DMS79 (cell line): ENCODE data around the gene NCAPG2.
"Not testable (repeated sequence)": the region's sequence is repeated elsewhere in the genome, so short reads cannot be mapped to it uniquely, and the experiment has no call there.

Experiments
- DNase-seq: peaks from one replicate; lab custom pipeline; 2025; lab: John Stamatoyannopoulos, UW

The NCAPG2 gene

GRCh38 chr7:158666966-158667678, 37.5 kb downstream of the NCAPG2 start:
- not testable (repeated sequence) for DNase-seq

- no peak for DNase-seq
Observed at GRCh38 chr7:158666401-158666800, 38.2 kb downstream of the NCAPG2 start.

GRCh38 chr7:158664406-158664805, 40.2 kb downstream of the NCAPG2 start:
- DNase-seq, result no peak

GRCh38 chr7:158663428-158663741, 41.2 kb downstream of the NCAPG2 start:
- DNase-seq, result no peak

- DNase-seq, result no peak
Observed at GRCh38 chr7:158662610-158663427, 41.8 kb downstream of the NCAPG2 start.

- no peak for DNase-seq
Observed at GRCh38 chr7:158658475-158658874, 46.1 kb downstream of the NCAPG2 start.

GRCh38 chr7:158657189-158657746, 47.3 kb downstream of the NCAPG2 start:
- no peak for DNase-seq

GRCh38 chr7:158655931-158656441, 48.6 kb downstream of the NCAPG2 start:
- DNase-seq, result no peak

GRCh38 chr7:158655507-158655906, 49.1 kb downstream of the NCAPG2 start:
- DNase-seq, result no peak

- DNase-seq, result no peak
Observed at GRCh38 chr7:158651968-158652565, 52.5 kb downstream of the NCAPG2 start.

GRCh38 chr7:158650821-158651225, 53.8 kb downstream of the NCAPG2 start:
- no peak for DNase-seq

- no peak for DNase-seq
Observed at GRCh38 chr7:158649279-158649678, 55.3 kb downstream of the NCAPG2 start.

- DNase-seq, result no peak
Observed at GRCh38 chr7:158648787-158649186, 55.8 kb downstream of the NCAPG2 start.

GRCh38 chr7:158648168-158648567, 56.4 kb downstream of the NCAPG2 start:
- no peak for DNase-seq

- DNase-seq, result no peak
Observed at GRCh38 chr7:158647475-158647792, 57.2 kb downstream of the NCAPG2 start.

GRCh38 chr7:158646766-158647474, 57.7 kb downstream of the NCAPG2 start:
- DNase-seq, result no peak

GRCh38 chr7:158645842-158646241, 58.8 kb downstream of the NCAPG2 start:
- DNase-seq, result no peak

GRCh38 chr7:158642149-158642548, 62.5 kb downstream of the NCAPG2 start:
- DNase-seq, result no peak

- no peak for DNase-seq
Observed at GRCh38 chr7:158638001-158638400, 66.6 kb downstream of the NCAPG2 start.

GRCh38 chr7:158633055-158633956, 71.3 kb downstream of the NCAPG2 start:
- DNase-seq, result no peak

GRCh38 chr7:158631574-158632195, 72.9 kb downstream of the NCAPG2 start:
- no peak for DNase-seq
